ENCODE measurements around the gene MLIP.
A peak's percentile ranks its signal among the peaks of the same experiment; 100 is the strongest.

The MLIP gene

GRCh38 chr6:54096811-54097210 lies 14.4 kb upstream of the MLIP start:
- DNase-seq, result no peak

DNA sequence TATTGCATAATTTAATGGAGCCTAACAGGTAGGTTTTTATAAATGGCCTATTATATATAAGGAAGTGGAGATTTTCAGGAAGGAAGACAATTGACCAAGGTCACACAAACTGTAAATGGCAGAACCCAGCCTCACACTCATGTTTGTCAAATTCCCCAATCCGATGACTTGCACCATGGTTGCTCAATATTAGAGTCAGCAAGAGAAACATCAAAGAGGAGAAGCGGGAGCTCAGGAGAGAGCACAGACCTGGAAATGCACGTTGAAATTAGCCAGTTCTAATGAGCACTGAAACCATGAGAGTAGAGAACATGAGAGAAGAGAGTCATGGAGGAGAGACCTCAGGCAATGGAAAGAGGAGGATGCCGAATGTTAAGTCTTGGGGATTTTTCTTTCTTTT lies 13.5 kb upstream of the MLIP start:
- DNase-seq, result no peak

DNA sequence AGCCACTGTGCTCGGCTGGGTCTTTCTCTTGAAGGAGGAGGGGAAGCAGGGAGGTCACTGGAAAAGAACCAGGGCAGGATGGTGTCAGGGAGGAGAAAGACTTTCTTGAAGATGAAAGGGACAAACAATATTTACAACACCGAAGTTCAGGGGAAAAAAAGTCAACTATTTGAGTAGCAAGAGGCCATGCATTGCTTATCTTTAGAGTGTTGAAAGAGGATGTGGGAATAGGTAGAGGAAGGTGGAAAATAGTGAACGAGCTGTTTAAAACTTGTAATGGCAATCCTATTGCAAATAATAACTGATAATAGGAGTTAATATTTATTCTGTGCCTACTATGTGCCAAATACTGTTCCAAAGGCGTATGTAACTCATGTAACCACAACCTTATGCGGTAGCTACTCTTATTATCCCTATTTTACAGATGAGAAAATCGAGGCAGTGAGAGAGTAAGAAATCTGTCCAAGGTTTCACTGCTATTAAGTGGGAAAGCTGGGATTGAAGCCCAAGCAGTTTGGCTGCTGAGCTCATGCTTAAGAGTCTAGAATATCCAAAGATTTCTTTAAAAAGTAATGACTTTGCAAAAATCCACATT lies 12.7 kb upstream of the MLIP start:
- DNase-seq, result no peak

DNA sequence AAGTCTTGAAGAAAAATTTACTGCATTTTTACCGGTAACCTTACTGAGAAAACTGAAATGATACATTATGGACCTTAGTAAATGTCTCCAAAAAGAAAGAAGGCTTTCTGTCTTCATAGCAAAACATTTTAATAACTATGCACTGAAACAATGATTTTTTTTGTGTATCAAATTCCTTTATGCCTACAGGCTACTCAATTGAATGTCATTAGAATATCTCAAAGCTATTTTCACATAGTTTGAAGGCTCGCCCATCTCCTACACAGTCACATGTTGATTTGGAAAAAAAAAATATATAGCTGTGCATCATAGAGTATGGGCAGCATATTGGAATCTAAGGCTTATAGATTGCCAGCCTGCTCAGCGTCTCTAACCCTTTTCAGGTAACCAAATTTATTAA lies 12.0 kb upstream of the MLIP start:
- DNase-seq, result no peak

GRCh38 chr6:54100411-54101006 lies 10.7 kb upstream of the MLIP start:
- no peak for DNase-seq

- DNase-seq, result no peak
Measured at GRCh38 chr6:54102238-54102637, 9.0 kb upstream of the MLIP start.

DNA sequence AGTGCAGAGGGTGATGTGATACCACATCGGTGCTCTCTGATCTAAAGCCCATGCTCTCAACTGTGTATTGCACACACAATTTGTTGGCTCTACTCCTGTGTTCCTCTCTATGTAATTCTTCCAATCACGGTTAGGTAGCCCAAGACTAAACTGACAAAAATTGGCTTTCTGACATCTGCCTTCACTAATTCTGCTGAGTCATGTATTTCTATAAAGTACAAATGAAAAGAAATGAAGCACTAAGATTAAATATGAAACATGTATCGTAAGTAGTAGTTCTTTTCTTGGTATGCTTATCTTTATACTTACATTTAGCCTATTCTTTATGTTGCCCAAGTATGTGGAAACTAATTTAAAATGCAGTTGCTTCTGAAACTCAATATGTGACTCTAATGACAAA lies 7.7 kb upstream of the MLIP start:
- no peak for DNase-seq

DNA sequence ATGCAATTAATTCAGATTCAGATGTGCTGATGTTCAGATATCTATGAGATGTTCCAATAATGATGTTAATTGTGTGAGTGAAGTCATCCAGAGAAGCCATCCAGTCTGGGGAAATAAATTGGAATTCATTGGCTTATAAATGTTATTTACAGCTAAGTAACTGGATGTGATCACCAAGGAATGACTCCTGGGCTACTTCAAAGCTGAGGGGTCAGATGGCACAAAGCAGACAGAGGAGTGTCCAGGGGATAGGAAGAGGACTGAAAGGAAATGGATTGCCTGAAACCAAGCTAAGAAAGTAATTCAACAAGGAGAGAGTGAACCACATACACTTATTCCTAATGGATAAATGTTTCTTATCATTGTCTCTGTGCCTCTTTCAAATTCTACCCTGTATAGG lies 4.5 kb upstream of the MLIP start:
- DNase-seq, result no peak

DNA sequence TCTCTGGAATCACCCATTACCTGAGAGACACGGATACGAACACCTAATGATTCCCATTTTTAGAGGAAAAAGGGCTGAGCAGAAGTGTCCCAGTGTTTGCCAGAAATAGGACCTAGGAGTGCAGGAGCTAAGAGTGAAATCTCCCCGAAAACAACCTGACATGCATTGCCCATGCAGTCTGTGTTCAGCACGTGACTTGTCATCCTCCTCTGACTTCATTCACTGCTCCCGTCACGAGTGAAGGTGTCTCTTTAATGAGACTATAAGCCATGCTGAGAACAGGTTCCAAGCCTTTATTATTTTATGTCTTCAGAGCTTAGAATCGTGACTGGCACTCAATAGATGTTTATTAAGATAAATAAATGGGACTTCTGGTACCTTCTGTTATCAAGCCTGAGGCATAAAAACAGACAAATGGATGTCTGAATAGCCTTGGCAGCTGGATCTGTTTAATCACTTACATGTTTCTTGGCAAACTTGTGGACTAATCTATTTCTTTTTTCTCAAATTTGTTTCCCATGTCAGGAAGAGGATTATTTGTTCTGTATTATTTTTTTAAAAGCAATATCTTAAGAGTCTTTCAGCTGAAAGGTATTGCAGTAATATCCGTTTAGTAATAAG lies 3.7 kb upstream of the MLIP start:
- no peak for DNase-seq

DNA sequence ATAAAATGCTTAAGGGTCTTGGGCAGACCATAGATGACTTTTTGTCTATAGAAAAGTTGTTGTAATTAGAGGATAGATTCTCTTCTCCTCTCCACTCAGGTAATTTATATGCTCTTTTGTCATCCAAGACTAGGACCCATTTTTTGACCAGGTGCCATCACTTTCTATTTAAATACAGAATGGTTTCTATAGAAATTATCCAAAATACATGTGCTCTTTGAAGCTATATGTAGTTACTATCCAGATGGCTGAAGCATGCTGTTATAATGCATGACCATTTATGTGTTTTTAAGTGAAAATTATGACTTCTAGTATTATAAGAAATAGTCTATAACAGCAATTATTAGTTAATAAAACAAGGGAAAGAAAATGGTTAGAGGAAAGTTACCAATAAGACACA lies 3.0 kb upstream of the MLIP start:
- no peak for DNase-seq

DNA sequence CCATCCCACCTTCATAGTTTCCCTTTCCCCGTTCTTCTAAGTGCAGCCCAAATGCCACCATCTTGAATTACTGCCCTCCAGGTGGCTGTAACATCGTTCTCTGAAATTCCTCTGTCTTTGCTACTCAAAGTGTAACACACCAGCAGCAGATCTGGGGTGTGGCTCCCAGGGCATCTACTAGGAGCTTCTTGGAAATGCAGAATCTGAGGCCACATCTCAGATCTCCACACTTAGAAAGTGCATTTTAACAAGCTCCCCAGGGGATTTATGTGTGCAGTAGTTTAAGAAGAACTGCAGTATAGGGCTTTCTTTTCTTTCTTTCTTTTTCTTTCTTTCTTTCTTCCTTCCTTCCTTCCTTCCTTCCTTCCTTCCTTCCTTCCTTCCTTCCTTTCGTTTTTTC lies 1.7 kb upstream of the MLIP start:
- DNase-seq, result no peak

GRCh38 chr6:54112151-54112650 lies 958 bp downstream of the MLIP start:
- no peak for DNase-seq

GRCh38 chr6:54114991-54115390 lies 3.7 kb downstream of the MLIP start:
- no peak for DNase-seq

- DNase-seq, result no peak
Measured at GRCh38 chr6:54115966-54116365, 4.7 kb downstream of the MLIP start.

GRCh38 chr6:54118117-54118516 lies 6.9 kb downstream of the MLIP start:
- DNase-seq, result no peak

GRCh38 chr6:54125493-54125892 lies 14.2 kb downstream of the MLIP start:
- no peak for DNase-seq

- DNase-seq, result no peak
Measured at GRCh38 chr6:54130179-54130578, 18.9 kb downstream of the MLIP start.

DNA sequence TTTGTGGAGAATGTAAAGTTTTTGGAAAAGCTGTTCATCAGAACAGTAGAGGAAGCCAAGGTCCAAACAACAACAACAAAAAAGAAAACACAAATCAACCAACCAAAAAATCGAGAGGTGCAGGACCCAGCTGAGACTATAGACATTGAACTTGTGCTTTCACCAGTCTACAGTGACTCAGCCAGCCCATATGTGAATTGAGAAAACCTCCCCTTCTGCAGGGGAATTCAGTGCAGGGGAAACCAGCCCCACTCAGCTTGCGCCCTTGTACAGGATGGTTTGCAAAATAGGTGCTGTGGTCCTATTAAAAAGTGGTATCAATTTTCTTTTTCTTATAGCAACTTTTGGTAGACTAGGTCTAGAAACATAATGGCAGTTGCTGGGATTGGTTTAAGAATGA lies 21.3 kb downstream of the MLIP start:
- no peak for DNase-seq

DNA sequence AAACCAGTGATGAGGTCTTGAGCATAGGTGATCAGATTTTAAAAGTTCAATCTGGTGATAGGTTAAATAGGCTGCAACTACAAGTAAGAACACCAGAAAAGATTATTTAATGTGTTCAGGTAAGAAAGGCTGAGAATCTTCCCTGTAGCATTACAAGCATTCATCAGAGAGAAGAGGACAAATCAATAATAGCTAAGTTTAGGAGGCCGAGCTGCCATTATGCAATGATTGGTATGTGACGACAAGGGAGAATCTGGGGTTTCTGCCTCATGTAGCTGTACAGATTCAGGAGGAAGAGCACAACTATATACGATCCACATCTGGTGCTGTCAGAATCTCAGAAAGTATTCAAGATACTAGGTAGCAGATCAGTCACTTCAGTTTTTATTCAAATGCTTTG lies 21.9 kb downstream of the MLIP start:
- DNase-seq, result no peak

- DNase-seq, result no peak
Measured at GRCh38 chr6:54134935-54135334, 23.7 kb downstream of the MLIP start.

- DNase-seq, result peak; percentile 38
Measured at GRCh38 chr6:54135665-54136369, 24.6 kb downstream of the MLIP start.

DNA sequence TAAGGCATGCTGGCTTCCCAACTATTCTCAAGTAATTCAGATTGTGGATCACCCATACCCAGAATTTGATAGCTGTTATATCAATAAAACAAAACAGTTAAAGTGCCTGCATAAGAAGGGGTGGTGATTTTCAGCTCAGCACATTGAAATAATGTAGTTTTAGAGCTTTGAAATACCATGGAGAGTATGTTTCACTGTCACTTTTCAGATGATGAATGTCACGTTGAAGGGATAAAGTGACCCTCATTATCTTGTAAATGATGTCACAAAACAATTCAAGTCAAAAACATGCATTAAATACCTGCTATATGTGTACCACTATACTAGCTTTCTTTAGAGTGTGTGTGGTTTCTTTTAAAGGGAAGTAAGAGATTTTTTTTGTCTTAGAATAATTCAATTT lies 27.6 kb downstream of the MLIP start:
- DNase-seq, result no peak

GRCh38 chr6:54140811-54141210 lies 29.6 kb downstream of the MLIP start:
- no peak for DNase-seq

DNA sequence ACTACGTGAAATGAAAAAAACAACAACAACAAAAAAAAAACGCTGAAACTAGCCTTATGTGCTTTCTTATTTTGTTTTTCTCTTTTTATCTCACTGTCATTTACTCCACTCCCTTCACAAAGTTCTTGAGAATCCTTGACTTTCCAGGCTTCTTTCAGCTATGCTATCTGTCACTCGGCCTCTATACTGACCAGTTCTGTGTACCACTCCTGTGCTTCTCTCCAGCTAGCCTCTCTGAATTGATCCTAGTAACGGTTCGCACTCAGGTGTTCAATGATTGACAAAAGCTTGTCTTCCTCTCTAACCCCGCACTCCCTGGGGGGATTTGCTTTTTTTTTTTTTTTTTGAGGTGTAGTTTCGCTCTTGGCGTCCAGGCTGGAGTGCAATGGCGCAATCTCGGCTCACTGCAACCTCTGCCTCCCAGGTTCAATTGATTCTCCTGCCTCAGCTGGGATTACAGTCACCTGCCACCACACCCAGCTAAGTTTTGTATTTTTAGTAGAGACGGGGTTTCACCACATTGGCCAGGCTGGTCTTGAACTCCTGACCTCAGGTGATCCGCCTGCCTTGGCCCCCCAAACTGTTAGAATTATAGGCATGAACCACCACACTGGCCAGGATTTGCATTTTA lies 31.8 kb downstream of the MLIP start:
- DNase-seq, result no peak

All from EL (cell line).